ENCODE measurements around the gene VSIG10L. TPM values are rescaled to one million over a fixed set of nuclear protein-coding genes. Genes with fewer than 3 reads are reported as not detected.

Gene VSIG10L
- total RNA-seq, 1 experiment from 2014 or later = 1.7 TPM

DNA sequence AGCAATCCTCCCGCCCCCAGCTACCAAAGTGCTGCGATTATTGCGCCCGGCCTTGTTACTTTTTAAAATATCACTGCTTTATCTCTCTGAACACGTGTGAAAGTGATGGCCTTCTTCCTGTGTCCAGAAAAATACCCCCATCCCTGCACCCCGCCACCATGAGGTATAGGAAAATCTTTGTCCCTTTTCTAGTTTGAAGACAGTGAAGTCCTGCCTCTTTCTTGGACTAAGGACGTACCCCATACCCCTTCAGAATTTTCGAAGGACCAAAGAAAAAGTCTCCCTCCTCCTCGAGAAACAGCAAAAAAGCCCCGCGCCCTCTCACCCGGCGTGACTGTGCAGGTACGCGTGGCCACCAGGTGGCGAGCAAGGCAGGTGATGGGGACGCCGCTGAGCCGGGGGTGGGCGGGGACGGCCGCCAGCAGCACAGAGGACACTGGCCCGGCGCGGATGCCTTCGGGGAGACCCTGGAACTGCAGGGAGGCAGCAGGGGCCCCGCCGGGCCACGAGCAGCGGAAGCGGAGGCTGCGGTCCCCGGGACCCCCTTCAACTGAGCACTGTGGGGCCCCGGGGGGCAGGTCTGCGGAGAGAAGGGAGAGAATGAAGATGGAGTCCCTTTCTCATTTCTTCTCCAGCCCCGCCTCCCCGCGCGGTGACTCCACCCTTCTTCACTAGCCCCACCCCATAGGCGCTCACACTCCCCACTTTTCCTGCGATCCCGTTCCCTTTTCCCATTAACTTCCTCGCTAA, 3.2 kb downstream of the VSIG10L start:
- peak; percentile 75 for DNase-seq (ENCODE audit: low read depth)

DNA sequence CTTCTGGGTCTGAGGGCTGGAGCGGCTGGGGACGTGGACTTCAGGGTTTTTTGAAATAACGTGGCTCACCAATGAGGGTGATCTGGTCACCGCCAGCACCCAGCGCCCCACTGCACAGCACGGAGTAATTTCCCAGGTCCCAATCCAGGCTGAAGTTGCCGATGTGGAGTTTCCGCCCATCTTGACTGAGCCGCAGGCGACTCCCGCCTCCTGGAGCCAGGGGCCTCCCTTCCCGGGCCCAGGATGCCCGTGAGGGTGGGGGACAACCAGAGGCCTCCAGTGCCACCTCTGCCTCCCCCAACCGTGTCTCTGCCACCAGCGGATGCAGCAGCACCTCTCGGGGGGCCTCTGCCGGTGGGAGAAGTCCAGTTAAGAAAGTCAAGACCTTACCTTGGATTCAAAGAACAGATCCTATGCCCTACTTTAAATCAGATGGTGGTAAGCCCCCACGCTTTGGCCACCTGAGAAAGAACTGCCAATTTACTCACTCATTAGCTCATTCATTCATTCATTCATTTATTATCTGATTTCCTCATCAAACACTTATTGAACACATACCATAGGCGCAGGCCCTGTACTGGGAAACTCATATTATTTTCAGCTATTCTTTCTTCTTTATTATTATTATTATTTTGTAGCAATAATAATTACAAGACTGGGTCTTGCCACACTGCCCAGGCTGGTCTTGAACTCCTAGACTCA, 3.9 kb downstream of the VSIG10L start:
- DNase-seq (ENCODE audit: low read depth) = no peak

DNA sequence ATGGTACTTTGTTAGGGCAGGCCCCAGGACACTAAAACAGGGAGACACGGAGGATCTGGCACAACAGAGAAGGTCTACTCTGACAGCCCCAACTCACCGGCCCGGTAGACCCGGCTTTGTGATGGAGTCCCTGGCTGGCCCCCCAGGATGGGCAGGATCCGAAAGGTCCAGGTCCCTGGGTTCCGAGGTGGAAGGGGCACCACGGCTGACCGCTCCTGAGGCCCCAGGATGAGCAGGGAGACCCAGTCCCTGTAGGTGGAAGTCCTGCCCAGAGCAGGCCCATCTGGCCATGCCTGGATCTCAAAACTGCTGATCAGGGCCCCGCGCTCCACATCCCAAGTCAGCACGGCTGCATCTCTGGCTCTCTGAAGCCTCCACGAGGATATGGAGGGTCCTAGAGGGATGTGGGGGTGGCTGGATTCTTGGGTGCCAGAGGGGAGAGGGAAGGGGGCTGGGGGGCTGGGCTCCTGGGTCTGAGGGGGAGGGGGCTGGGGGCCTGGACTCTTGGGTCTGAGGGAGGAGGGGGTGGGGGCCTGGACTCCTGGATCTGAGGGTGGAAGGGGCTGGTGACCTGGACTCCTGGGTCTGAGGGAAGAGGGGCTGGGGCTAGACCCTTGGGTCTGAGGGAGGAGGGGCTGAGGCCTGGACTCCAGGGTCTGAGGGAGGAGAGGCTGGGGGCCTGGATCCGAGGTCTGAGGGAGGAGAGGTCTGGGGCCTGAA, 4.6 kb downstream of the VSIG10L start:
- no peak for DNase-seq (ENCODE audit: low read depth)

DNA sequence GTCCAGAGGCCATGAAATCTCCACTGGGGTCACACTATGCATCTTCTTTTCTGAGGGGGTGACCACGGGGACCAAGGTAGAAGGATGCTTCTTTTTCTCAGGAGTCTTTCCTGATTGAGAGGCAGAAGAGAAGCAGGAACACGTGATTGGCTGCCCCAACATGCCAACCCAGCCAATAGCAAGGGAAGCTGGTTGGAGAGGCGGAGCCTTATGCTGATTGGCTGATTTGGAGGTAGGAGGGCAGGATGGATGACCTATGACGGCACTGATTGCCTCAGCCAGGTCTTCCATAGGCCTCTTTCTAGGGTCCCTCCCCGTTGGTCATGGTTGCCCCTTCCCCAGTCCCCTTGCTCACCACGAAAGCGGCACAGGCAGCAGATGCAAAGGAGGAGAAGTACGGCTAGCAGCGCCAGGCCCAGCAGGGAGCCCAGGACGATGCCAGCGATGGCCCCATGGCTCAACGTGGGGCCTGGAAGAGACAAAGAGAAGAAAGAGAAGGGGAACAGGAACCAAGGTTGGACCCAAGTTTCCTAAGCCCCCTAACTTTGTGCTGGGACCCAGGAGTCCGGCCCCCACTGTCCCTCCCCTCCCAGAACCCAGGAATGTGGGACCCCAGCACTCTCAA, 8.0 kb downstream of the VSIG10L start:
- DNase-seq (ENCODE audit: low read depth) = no peak

GRCh38 chr19:51331716-51332115, 10.2 kb downstream of the VSIG10L start:
- no peak for DNase-seq (ENCODE audit: low read depth)

DNA sequence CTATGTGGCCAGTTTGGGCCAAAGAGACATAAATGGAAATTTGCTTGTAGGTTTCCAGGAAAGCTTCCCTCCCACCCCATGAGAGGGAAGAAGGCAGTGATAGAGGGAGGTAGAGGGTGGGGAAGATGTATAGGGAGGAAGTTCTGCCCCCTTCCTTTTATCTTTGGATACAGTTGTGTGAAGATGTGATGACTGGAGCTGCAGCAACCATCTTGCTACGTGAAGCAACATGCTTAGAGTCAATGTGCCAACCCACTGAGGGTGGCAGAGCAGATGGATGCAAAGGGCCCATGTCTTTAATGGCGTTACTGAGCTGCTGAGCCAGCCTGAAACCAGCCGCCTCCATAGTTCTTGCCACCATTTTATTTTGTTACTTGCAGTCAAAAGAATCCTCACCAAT, 10.7 kb downstream of the VSIG10L start:
- no peak for DNase-seq (ENCODE audit: low read depth)

DNA sequence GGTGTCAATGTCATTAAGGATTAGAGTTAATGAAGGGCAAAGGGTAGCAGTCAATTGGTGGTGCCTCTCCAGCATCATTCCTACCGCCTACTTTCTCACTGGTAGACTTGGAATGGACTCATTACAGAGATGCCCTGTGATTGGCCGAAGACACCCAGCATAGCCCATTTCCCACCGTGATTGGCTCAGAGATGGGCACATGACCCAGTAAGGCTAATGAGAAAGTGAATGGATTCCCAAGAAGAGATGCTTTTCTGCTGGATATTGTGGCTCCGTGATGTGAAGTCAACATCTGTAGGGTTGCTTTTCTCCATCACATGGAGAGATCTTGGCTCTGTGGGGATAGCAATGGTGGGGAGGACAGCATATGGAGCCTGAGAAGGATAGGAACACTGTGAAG, 11.6 kb downstream of the VSIG10L start:
- no peak for DNase-seq (ENCODE audit: low read depth)

DNA sequence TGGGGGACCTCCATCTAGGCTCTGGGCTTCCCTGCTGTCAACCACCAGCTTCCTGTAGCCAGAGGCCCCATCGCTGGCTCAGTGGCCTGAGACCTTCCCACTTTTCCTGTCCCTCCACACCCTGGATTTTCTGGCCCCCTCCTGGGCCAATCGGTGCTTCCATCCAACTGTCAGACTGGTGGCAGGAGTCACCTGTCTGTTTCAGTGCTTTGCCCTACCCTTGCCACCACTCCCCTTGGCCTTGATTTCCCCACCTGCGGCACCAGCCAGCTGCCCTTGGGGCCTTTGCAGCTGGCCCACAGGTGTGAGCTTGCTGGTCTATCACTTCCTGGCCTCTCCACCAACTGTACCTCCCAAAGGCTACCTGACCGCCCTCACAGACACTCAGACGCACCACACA, 12.5 kb downstream of the VSIG10L start:
- no peak for DNase-seq (ENCODE audit: low read depth)

GRCh38 chr19:51327066-51328001, 14.6 kb downstream of the VSIG10L start:
- peak; percentile 61 for DNase-seq (ENCODE audit: low read depth)

- no peak for DNase-seq (ENCODE audit: low read depth)
These were observed 15.5 kb downstream of the VSIG10L start for GRCh38 chr19:51326216-51327065.

GRCh38 chr19:51325161-51325976, 16.6 kb downstream of the VSIG10L start:
- no peak for DNase-seq (ENCODE audit: low read depth)

- no peak for DNase-seq (ENCODE audit: low read depth)
These were observed 17.8 kb downstream of the VSIG10L start for GRCh38 chr19:51324167-51324481.

DNA sequence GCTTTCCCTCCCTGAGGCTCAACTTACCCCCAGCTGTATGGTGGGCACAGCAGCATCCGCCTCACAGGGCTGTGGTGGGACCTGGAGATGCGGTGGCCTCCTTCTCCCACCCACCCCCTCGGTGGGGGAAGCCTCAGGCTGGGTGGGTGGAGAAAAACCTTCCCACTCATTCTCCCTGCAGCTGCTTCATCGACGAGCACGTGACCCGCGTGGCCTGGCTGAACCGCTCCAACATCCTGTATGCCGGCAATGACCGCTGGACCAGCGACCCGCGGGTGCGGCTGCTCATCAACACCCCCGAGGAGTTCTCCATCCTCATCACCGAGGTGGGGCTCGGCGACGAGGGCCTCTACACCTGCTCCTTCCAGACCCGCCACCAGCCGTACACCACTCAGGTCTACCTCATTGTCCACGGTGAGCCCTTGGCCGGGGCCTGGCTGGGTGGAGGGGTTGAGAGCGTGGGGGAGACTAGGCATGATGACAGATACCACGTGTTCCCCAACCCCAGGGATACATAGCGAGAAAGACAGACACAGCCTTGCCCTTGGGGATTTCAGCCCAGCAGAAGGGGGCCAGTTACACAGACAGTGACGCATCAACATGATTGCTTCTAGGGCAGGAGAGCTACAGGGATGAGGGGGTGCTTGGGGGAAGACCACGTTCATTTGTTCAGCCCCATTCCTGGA, 18.3 kb downstream of the VSIG10L start:
- no peak for DNase-seq (ENCODE audit: low read depth)

DNA sequence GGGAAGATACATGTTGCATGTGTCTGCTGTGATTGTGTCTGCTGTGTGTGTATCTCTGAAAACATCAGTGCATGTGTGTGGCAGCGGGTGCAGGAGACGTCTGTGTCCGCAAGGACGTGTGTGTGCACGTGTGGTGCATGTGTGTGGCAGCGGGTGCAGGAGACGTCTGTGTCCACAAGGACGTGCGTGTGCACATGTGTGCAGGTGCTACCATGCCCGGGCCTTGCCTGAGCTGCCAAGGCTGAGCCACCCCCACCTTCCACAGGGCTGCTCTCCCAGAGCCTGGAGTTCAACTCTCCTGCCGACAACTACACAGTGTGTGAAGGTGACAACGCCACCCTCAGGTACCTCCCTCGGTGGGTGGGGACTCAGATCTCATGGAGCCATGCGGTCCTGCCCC, 20.1 kb downstream of the VSIG10L start:
- DNase-seq (ENCODE audit: low read depth) = no peak

DNA sequence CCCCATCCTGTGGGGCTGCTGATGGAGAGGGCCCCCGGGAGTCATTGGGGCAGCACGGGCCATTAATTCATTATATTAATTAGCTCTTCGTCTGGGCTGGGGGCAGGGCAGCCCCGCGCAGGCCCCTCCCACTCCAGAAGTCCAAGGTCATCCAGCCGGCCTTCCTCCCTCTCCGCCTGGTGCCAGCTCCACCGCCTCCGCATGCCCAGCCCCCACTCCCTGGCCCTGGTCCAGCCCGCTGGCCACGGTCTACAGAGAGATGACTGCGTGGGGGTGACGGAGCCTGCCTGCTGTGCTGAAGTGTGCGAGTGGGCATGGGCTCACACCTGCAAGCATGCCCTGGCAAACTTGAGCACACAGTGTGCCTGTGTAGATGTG, 21.7 kb downstream of the VSIG10L start:
- DNase-seq (ENCODE audit: low read depth) = no peak

DNA sequence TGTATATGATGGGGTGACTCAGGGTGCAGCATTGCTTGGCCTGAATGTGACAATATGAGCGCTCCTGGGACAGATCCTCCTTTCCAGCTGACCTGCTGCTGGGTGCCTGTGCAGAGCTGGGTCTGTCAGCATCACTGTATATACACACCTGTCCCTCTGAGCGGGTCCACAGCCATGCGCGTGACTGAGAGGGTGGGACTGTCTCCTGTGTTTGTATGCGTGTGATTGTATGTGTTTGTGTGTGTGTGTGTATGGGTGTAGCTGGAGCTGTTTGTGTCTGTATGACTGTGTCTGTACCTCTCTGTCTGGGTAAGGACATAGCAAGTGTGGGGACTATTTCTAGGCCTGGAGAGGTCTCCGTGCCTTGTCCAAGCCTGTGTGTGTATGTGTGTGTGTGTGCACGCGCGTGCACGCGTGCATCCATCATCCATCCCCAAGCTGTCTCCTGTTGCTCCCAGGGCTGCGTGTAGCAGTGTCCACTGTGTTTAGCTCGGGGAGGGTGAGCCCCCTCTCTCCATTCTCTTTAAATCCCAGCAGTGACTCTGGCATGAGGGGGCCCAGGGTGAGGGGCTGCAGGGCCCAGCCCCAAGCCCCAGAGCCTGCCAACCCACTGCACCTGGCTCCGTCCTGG, 22.2 kb downstream of the VSIG10L start:
- DNase-seq (ENCODE audit: low read depth) = no peak

GRCh38 chr19:51318687-51319648, 23.0 kb downstream of the VSIG10L start:
- DNase-seq (ENCODE audit: low read depth) = no peak

All from RPMI7951 (cell line).